Neutrophil (primary cell): ENCODE data around the gene PABPC1L2A.
"Not testable (repeated sequence)": the region's sequence is repeated elsewhere in the genome, so short reads cannot be mapped to it uniquely, and the experiment has no call there.

Source experiments
- H3K27ac ChIP-seq: fragments of 200-600 bp; sonication (generic); 2 replicates; pipeline ENCODE4 v1.5.1; 2016; ENCODE audit warnings: mild to moderate bottlenecking, moderate library complexity
- H3K27me3 ChIP-seq: fragments of 200-600 bp; sonication (generic); 2 replicates; pipeline ENCODE4 v1.6.0; 2016; ENCODE audit warnings: mild to moderate bottlenecking
- H3K36me3 ChIP-seq: fragments of 200-600 bp; sonication (generic); 2 replicates; pipeline ENCODE4 v1.5.1; 2017
- H3K4me1 ChIP-seq, 2 experiments: fragments of 200-600 bp in 1 of 2; sonication (generic) in 1 of 2; 1 replicate in 1 of 2; 2 replicates in 1 of 2; pipeline versions ENCODE4 v1.5.1 to v1.6.1; 2013 to 2016; ENCODE audit warnings: low read depth in 1 of 2, low read length in 1 of 2, mild to moderate bottlenecking in 1 of 2, moderate library complexity in 1 of 2; ENCODE audit not compliant: control insufficient read depth in 1 of 2, insufficient read depth in 1 of 2
- H3K4me3 ChIP-seq, 2 experiments: fragments of 200-600 bp in 1 of 2; sonication (generic) in 1 of 2; 1 replicate in 1 of 2; 2 replicates in 1 of 2; pipeline ENCODE4 v1.5.1; 2013 to 2016; ENCODE audit warnings: low read depth in 1 of 2, low read length in 1 of 2, mild to moderate bottlenecking in 1 of 2, moderate library complexity in 1 of 2
- H3K9me3 ChIP-seq: fragments of 200-600 bp; sonication (generic); 2 replicates; pipeline ENCODE4 v1.5.1; 2016
- TF ChIP-seq, protein P1 (sequence below): fragments of 200-600 bp; sonication (generic); IDR thresholded peaks from 2 replicates; pipeline ENCODE4 v1.5.1; 2016; ENCODE audit warnings: antibody characterized with exemption

Gene PABPC1L2A

DNA sequence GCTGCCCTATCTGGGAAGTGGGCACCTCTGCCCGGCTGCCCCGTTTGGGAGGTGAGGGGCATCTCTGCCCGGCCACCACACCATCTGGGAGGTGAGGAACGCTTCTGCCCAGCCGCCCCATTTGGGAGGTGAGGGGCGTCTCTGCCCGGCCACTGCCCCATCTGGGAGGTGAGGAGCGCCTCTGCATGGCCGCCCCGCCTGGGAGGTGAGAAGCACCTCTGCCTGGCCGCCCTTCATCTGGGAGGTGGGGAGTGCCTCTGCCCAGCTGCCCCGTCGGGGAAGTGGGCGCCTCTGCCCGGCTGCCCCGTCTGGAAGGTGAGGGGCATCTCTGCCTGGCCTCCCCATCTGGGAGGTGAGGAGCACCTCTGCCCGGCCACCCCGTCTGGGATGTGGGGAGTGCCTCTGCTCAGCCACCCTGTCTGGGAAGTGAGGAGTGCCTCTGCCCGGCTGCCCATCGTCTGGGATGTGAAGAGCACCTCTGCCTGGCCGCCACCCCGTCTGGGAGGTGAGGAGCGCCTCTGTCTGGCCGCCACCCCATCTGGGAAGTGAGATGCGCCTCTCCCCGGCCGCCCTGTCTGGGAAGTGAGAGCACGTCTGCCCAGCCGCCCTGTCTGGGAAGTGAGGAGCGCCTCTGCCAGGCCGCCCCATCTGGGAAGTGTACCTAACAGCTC is 9.8 kb downstream of the PABPC1L2A start:
- H3K27me3 ChIP-seq: no peaks in the 10 kb centered on the region
- H3K27ac ChIP-seq: no peak overlapping the region
- no peaks in the 10 kb centered on the region for H3K36me3 ChIP-seq
- TF ChIP-seq, protein P1, sequence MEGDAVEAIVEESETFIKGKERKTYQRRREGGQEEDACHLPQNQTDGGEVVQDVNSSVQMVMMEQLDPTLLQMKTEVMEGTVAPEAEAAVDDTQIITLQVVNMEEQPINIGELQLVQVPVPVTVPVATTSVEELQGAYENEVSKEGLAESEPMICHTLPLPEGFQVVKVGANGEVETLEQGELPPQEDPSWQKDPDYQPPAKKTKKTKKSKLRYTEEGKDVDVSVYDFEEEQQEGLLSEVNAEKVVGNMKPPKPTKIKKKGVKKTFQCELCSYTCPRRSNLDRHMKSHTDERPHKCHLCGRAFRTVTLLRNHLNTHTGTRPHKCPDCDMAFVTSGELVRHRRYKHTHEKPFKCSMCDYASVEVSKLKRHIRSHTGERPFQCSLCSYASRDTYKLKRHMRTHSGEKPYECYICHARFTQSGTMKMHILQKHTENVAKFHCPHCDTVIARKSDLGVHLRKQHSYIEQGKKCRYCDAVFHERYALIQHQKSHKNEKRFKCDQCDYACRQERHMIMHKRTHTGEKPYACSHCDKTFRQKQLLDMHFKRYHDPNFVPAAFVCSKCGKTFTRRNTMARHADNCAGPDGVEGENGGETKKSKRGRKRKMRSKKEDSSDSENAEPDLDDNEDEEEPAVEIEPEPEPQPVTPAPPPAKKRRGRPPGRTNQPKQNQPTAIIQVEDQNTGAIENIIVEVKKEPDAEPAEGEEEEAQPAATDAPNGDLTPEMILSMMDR: no peak
- H3K4me1 ChIP-seq: no peaks in the 10 kb centered on the region
- H3K4me3 ChIP-seq: no peak overlapping the region
- H3K9me3 ChIP-seq: no peaks in the 10 kb centered on the region

DNA sequence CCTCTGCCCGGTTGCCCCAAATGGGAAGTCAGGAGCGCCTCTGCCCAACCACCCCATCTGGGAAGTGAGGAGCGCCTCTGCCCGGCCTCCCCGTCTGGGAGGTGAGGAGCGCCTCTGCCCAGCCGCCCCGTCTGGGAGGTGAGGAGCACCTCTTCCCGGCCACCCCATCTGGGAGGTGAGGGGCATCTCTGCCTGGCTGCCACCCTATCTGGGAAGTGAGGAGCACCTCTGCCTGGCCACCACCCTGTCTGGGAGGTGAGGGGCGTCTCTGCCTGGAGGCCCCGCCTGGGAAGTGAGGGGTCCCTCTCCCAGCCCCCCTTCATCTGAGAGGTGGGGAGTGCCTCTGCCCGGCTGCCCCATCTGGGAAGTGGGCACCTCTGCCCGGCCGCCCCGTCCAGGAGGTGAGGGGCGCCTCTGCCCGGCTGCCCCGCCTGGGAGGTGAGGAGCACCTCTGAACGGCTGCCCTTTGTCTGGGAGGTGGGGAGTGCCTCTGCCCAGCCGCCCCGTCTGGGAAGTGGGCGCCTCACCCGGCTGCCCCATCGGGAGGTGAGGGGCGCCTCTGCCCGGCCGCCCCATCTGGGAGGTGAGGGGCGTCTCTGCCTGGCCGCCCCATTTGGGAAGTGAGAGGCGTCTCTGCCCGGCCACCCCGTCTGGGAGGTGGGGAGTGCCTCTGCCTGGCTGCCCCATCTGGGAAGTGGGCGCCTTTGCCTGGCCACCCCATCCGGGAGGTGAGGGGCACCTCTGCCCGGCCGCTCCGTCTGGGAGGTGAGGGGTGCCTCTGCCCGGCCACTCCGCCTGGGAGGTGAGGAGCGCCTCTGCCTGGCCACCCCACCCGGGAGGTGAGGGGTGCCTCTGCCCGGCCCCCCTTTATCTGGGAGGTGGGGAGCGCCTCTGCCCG is 10.6 kb downstream of the PABPC1L2A start:
- no peaks in the 10 kb centered on the region for H3K4me1 ChIP-seq
- no peaks in the 10 kb centered on the region for H3K27me3 ChIP-seq
- H3K36me3 ChIP-seq: no peaks in the 10 kb centered on the region

DNA sequence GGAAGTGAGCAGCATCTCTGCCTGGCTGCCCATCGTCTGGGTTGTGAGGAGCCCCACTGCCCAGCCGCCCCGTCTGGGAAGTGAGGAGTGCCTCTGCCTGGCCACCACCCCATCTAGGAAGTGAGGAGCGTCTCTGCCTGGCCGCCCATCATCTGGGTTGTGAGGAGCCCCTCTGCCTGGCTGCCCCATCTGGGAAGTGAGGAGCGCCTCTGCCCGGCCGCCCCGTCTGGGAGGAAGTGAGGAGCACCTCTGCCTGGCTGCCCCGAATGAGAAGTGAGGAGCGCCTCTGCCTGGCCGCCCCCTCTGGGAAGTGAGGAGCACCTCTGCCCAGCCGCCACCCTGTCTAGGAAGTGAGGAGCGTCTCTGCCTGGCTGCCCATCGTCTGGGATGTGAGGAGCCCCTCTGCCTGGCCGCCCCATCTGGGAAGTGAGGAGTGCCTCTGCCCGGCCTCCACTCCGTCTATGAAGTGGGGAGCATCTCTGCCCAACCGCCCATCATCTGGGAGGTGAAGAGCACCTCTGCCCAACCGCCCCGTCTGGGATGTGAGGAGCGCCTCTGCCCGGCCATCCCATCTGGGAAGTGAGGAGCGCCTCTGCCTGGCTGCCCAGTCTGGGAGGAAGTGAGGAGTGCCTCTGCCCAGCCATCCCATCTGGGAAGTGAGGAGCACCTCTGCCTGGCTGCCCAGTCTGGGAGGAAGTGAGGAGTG is 11.4 kb downstream of the PABPC1L2A start:
- H3K4me3 ChIP-seq, H3K27me3 ChIP-seq, H3K9me3 ChIP-seq, H3K4me1 ChIP-seq, H3K27ac ChIP-seq, H3K36me3 ChIP-seq: not testable (repeated sequence)

More for the DNA sequence above, 10.6 kb downstream of the PABPC1L2A start:
- no peak overlapping the region for H3K27ac ChIP-seq
- no peaks in the 10 kb centered on the region for H3K9me3 ChIP-seq
- H3K4me3 ChIP-seq: no peak overlapping the region
- TF ChIP-seq, protein P1: no peak

DNA sequence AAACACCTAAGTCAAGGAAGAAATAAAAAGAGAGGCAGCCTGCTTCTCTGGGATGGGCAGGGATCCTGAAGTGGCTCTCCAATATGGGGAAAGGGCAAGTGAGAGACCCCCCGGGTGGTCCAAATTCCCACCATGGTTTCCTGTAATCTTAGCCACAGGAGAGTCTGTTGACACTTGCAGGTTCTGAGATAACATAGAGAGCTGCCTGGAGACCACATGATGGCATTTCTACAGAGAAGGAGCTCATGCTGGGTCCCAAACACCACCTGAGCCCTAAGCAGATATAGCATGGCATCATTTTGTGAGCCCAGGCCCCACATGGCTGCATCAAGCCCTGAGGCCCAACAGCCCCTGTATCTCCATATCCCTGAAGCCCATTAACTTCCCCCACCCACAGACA is 50.4 kb downstream of the PABPC1L2A start:
- Histone ChIP-seq H3K36me3 (no peaks in the 10 kb centered on the region), H3K27me3 (no peaks in the 10 kb centered on the region), H3K4me1 (no peaks in the 10 kb centered on the region), H3K27ac (no peak overlapping the region), H3K9me3 (no peaks in the 10 kb centered on the region), H3K4me3 (no peak overlapping the region)
- TF ChIP-seq, protein P1: no peak
